Lung (tissue), 16 donors: ENCODE results near the gene TCTN1. TPM values are rescaled to one million over a fixed set of nuclear protein-coding genes. Genes with fewer than 3 reads are reported as not detected.

Source experiments
- ATAC-seq: fragments of 200-7000 bp; cut with Tn5 transposase; one replicate; pipeline ENCODE4 v1.9.1; 2020; ENCODE audit warnings: moderate number of reproducible peaks; ENCODE audit not compliant: insufficient read depth, low FRiP score
- DNase-seq, 3 donors: peaks; one replicate each; pipeline ENCODE4 v3.0.0-alpha.2; 2013 to 2017
- H3K27ac ChIP-seq, 2 donors: one replicate each; pipeline ENCODE4 v1.5.1; 2013; ENCODE audit warnings: mild to moderate bottlenecking in 2 of 2, moderate library complexity in 2 of 2, control low read depth in 1 of 2, inconsistent platforms in 1 of 2, low read depth in 1 of 2, low read length in 1 of 2
- H3K27me3 ChIP-seq, 3 donors: one replicate each; pipeline ENCODE4 v1.5.1; 2013; ENCODE audit warnings: low read length in 2 of 3; ENCODE audit not compliant: control insufficient read depth in 3 of 3, insufficient read depth in 3 of 3
- H3K36me3 ChIP-seq, 4 donors: one replicate each; pipeline ENCODE4 v1.5.1; 2013; ENCODE audit warnings: low read length in 4 of 4, mild to moderate bottlenecking in 1 of 4, moderate library complexity in 1 of 4; ENCODE audit not compliant: control insufficient read depth in 4 of 4, insufficient read depth in 4 of 4
- H3K4me1 ChIP-seq, 5 donors: one replicate each; pipeline ENCODE4 v1.5.1; 2013; ENCODE audit warnings: low read length in 5 of 5, mild to moderate bottlenecking in 2 of 5, moderate library complexity in 1 of 5; ENCODE audit not compliant: control insufficient read depth in 5 of 5, insufficient read depth in 5 of 5
- H3K4me3 ChIP-seq: one replicate; pipeline ENCODE4 v1.5.1; 2013; ENCODE audit warnings: mild to moderate bottlenecking, control low read depth, moderate library complexity
- H3K9ac ChIP-seq, 2 donors: one replicate each; pipeline ENCODE4 v1.5.1; 2013; ENCODE audit warnings: low read length in 2 of 2, control low read depth in 1 of 2; ENCODE audit not compliant: insufficient read depth in 1 of 2
- H3K9me3 ChIP-seq, 4 donors: one replicate each; pipeline ENCODE4 v1.5.1; 2013; ENCODE audit warnings: low read length in 3 of 4, mild to moderate bottlenecking in 1 of 4, moderate library complexity in 1 of 4; ENCODE audit not compliant: control insufficient read depth in 4 of 4, insufficient read depth in 3 of 4
- WGBS, 2 donors: extraction: QIAGEN DNeasy Blood & Tissue Kit; methylation state at CpG; one replicate each; pipeline ENCODE4 v1.1.7; 2013; 5-methylcytosine and 5-hydroxymethylcytosine counted together
- long read RNA-seq, 5 donors: transcript quantifications; one replicate each; lab custom pipeline, GENCODE V29; 2026
- polyA plus RNA-seq, 2 donors: library from polyadenylated mRNA; stranded (reverse); fragments of 200-250 nt; gene quantifications; one replicate each; pipeline ENCODE4 v1.2.1, GENCODE V29; 2013
- total RNA-seq, 2 donors: library from RNA; depleted of rRNA in 1 of 2; stranded (reverse); fragments of >200 nt in 1 of 2; gene quantifications; one replicate each; pipeline ENCODE4 v1.2.1, GENCODE V29; 2014 to 2021
- TF ChIP-seq, protein P1 (sequence below): IDR thresholded peaks from 2 replicates; pipeline ENCODE4 v1.5.1; 2012; ENCODE audit warnings: mild to moderate bottlenecking; ENCODE audit errors: control extremely low read depth, extremely low read depth
- donor health status: control.
- donor health status: control.
- donor health status: Bipolar disorder and iron deficiency.
- donor health status: healthy.
- donor health status: DM: yes; HTN: yes; CAD: no.

The TCTN1 gene
- 10 to 100 TPM; 56.9 to 79.2 TPM for total RNA-seq
- 10 to 100 TPM; 22.0 to 31.6 TPM for polyA plus RNA-seq
- long read RNA-seq, donor 1, full-length matches to known transcripts: 11 of 16 reads
- long read RNA-seq, donor 1, partial matches to known transcripts: 5 of 16 reads
- long read RNA-seq, donor 1, other reads (novel, unspliced or antisense): 0 of 16 reads
- long read RNA-seq, donor 2, partial matches to known transcripts: 0 of 1 reads
- long read RNA-seq, donor 2, other reads (novel, unspliced or antisense): 0 of 1 reads
- long read RNA-seq, donor 3, full-length matches to known transcripts: 6 of 6 reads
- long read RNA-seq, donor 3, partial matches to known transcripts: 0 of 6 reads
- long read RNA-seq, donor 3, other reads (novel, unspliced or antisense): 0 of 6 reads
- long read RNA-seq, donor 4, full-length matches to known transcripts: 8 of 8 reads
- long read RNA-seq, donor 4, partial matches to known transcripts: 0 of 8 reads
- long read RNA-seq, donor 4, other reads (novel, unspliced or antisense): 0 of 8 reads
- long read RNA-seq, donor 5, full-length matches to known transcripts: 14 of 21 reads
- long read RNA-seq, donor 5, partial matches to known transcripts: 0 of 21 reads
- long read RNA-seq, donor 5, other reads (novel, unspliced or antisense): 7 of 21 reads

DNA sequence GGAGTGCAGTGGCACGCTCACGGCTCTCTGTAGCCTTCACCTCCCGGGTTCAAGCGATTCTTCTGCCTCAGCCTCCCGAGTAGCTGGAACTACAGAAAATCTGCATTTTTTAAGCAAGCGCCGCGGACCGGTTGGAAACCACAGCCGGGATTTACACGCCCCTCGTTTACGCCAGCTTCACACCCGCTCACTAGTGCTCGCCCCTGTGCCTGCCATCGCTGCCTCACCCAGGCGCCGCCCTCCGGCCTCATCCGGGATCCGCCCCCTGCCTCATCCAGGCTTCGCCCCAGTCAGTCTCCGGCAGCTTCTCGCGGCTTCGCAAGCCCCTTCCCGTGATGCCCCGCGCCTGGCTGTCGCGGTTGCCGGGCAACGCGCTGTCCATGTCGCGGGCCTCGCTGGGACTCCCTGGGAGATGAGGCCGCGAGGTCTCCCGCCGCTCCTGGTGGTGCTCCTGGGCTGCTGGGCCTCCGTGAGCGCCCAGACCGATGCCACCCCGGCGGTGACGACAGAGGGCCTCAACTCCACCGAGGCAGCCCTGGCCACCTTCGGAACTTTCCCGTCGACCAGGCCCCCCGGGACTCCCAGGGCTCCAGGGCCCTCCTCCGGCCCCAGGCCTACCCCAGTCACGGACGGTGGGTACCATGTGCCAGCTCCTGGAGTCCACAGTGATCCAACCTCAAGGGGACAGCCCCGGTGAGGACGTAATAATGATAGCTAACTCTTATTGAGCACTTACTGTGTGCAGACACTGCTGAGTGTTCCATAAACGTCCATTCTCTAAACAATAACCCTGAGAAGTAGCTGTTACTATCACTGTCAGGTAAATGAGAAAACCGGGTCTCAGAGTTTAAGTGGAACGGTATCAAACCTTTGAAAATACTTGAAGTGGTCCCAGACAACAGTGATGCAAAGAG lies at the start of gene TCTN1:
TCTN1 (plus strand) TSS at position 359 of the 914 bp plus-strand sequence; CDS start at position 413, 54 bp downstream.
- peak; percentile 97 for ATAC-seq
- H3K4me3 ChIP-seq: peak within 1 kb of the TSS; percentile 79
- H3K4me1 ChIP-seq: peaks cover 0 to 5% (median 2%) of the 10 kb centered on the region in 5 donors
- no peaks in the 10 kb centered on the region for H3K27me3 ChIP-seq
- 2 to 4% methylated on average over 60 of the region's 60 CpGs for WGBS, 2 donors
- peak within 1 kb of the TSS; percentile 87 to 94 for H3K9ac ChIP-seq
- TF ChIP-seq, protein P1, sequence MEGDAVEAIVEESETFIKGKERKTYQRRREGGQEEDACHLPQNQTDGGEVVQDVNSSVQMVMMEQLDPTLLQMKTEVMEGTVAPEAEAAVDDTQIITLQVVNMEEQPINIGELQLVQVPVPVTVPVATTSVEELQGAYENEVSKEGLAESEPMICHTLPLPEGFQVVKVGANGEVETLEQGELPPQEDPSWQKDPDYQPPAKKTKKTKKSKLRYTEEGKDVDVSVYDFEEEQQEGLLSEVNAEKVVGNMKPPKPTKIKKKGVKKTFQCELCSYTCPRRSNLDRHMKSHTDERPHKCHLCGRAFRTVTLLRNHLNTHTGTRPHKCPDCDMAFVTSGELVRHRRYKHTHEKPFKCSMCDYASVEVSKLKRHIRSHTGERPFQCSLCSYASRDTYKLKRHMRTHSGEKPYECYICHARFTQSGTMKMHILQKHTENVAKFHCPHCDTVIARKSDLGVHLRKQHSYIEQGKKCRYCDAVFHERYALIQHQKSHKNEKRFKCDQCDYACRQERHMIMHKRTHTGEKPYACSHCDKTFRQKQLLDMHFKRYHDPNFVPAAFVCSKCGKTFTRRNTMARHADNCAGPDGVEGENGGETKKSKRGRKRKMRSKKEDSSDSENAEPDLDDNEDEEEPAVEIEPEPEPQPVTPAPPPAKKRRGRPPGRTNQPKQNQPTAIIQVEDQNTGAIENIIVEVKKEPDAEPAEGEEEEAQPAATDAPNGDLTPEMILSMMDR: no peak
- peaks cover 0 to 7% (median 1%) of the 10 kb centered on the region in 4 donors for H3K36me3 ChIP-seq
- H3K27ac ChIP-seq: peak within 1 kb of the TSS; percentile 43 to 87
- peak; percentile 97 to 98 (median 98) for DNase-seq
- no peaks in the 10 kb centered on the region for H3K9me3 ChIP-seq

DNA sequence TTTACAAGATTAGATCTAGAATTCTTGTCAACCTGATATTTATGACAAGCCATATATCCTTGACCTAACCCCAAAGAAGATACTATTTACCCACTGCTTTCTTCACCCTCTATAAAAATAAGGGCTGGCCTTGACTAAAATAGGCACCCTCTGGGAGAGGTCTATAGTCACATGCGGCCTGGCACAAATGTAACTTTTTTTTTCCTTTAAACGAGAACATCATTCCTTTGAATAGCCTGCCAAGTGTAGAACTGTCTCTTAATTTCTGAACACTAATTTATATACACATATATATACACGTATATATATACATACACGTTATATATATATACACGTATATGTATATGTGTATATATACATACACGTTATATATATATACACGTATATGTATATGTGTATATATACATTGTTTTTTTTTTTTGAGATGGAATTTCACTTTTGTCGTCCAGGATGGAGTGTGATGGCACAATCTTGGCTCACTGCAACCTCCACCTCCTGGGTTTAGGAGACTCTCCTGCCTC lies 49.4 kb upstream of the TCTN1 start:
- no peaks in the 10 kb centered on the region for H3K27me3 ChIP-seq
- 70 to 77% methylated on average over 8 of the region's 8 CpGs for whole genome bisulfite sequencing, 2 donors
- ATAC-seq (no peak), DNase-seq (no peak)
- peaks cover 6 to 16% (median 13%) of the 10 kb centered on the region in 5 donors for H3K4me1 ChIP-seq
- no peak overlapping the region for H3K9ac ChIP-seq
- no peak overlapping the region for H3K4me3 ChIP-seq
- H3K27ac ChIP-seq: peak overlapping the region in 1 of 2 donors; percentile 69
- peaks cover 0 to under 1% (median 0%) of the 10 kb centered on the region in 4 donors for H3K9me3 ChIP-seq
- TF ChIP-seq, protein P1: no peak
- no peaks in the 10 kb centered on the region for H3K36me3 ChIP-seq

DNA sequence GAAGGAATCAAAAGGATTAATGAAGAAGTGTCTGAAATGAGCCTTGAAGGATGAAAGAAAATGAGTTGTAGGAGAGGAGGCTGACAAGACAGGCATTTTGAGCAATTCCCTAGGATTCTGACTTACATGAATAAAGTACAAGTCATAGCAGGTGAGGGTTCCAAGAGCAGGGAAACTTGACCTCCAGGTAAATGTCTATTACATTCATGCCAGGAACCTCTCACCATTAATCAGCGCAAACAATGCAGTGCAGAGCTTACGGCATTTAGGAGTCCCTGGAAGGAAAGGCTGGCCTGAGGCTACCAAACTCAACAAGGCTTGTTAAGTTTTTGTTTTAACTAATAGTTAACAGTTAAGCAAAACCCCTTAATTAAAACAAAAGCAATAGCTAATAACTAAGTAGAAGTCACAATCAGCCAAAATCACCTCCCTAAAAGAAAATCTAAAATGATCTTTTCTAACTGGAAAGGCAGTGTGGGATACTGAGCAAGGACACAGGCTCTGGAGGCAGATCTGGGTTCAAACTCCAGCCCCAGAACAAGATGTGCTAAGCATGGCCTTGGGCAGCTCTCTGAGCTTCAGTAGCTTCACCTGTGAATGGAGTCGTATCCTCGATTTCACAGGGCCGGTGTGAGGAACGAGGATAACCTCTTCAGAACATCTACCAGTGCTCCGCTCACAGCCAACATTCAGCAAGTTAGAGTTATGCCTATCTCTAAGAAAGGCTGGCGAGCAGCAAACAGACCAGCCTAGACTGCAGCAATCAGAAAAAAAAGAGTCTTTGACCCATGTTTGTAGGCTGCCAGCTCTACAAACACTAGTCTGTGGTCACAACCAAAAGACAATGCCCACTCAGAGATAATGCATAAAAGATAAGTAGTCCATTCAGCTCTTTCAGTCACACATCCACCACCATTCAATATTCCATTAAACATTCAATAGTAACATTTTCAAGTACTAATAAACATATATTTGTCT lies 47.7 kb upstream of the TCTN1 start:
- no peak for ATAC-seq

More for the DNA sequence above, 47.7 kb upstream of the TCTN1 start:
- Histone ChIP-seq H3K4me1 (peaks cover 6 to 16% (median 12%) of the 10 kb centered on the region in 5 donors), H3K9ac (peak overlapping the region in 1 of 2 donors; percentile 34), H3K36me3 (no peaks in the 10 kb centered on the region), H3K27me3 (no peaks in the 10 kb centered on the region), H3K4me3 (no peak overlapping the region), H3K9me3 (peaks cover 0 to 3% (median 0%) of the 10 kb centered on the region in 4 donors), H3K27ac (peak overlapping the region in 1 of 2 donors; percentile 58)
- TF ChIP-seq, protein P1: no peak
- WGBS, 2 donors: 70 to 86% methylated on average over 8 of the region's 8 CpGs
- no peak for DNase-seq
